DMS53 treated with DMSO at 0.1 percent for 48 hours (cell line): Measurements from ENCODE around the gene ONECUT2.

Experiments
- DNase-seq: peaks from one replicate; lab custom pipeline; 2025; ENCODE audit not compliant: unreplicated experiment; lab: John Stamatoyannopoulos, UW

Gene ONECUT2

GRCh38 chr18:57431002-57431382, 4.2 kb upstream of the ONECUT2 start:
- DNase-seq = peak; percentile 42

- no peak for DNase-seq
Observed at GRCh38 chr18:57431467-57432080, 3.6 kb upstream of the ONECUT2 start.

DNA sequence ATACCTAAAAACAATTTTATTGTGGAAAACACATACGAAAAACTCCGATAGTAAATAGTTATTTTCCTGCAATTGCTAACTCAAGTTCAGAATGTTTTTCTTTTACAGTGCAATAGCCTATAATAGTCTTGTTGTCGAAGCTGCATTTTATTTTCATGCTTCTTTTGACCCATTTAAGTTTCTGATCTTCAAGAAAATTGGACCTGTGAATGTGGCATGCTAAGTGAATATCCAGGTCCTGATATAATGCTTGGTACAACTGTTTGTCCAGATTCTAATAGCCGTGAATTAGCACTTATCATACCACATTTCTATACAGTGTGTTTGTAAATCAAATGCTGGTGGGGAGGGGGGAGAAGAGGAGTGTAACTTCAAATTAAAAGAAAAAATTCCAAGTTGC, 3.0 kb upstream of the ONECUT2 start:
- DNase-seq = no peak

DNA sequence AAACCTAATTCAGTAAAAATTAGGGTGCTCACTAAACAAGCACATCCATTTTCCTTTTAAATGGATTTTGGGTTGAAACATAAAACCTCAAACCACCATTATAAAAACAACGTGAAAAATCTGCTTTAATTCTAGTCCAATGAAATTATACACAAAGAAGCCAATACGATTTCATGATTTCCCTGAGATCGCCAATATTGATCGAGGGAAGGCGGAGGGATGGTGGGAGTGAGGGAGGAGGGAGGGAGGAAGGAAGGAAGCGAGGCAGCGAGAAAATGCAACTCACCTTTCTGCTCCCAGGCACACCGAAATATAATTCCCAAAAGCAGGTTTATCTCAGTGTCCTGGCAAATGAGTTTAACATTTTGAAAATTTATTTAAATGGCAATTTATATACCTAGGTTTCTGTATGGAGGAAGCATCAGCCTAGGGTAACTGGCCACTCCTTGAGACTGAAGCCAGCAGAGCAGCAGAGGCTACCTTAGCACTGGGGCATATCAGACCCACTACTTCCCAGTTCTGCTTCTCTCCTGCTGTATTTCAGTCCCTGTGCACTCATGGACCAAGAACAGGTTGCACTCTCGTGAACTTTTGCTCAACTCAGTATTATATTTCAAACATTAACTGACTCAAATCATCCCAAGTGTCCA, 2.3 kb upstream of the ONECUT2 start:
- no peak for DNase-seq

DNA sequence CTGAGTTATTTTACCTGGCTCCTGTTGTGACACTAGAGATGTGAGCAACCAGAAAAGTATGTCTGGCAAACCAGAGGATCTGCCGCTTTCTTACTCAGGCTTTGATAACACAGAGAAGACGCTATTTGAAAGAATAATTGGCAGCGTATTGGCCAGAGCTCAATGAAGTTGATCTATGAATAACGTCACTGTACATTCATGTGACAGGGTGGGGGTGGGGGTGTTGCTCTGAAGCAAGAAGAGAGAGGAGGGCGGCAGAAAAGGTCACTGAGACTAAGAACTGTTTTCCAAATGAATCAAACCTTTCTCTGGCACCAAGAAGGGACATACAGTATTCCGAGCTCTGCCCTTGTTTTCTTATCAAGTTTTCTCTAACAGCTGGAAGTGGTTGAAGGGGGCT, 1.7 kb upstream of the ONECUT2 start:
- DNase-seq = no peak

DNA sequence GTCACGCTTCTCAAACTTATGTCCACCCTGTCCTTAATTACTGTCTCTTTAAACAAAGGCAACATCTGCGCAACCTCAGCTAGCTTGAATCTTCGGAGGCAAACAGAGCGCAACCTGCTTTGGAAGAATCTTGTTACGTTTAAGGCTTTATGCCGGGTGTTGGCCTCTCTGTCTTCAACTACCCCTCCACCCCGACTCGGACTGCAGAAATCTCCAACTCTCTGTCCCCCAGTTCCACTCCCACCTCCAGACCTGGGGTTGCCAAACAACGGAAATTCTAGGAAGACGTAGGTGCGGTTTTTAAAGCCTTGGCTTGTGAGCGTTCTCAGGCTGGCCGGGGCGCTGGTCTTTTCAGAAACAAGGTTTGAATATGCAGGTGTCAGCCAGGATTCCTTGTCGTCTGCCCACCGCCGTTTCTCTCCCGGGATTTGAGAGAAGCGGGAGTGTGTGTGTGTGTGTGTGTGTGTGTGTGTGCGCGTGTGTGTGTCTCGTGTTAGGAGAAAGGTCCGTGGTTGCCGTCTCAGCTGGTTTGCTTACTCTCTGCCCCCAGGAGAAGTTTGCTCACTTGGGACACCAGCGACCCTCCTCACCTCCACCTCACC, 1.1 kb upstream of the ONECUT2 start:
- DNase-seq = no peak

DNA sequence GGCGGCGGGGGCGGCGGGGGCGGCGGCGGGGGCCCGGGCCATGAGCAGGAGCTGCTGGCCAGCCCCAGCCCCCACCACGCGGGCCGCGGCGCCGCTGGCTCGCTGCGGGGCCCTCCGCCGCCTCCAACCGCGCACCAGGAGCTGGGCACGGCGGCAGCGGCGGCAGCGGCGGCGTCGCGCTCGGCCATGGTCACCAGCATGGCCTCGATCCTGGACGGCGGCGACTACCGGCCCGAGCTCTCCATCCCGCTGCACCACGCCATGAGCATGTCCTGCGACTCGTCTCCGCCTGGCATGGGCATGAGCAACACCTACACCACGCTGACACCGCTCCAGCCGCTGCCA, 644 bp downstream of the ONECUT2 start:
- no peak for DNase-seq

GRCh38 chr18:57436191-57436964, 1.2 kb downstream of the ONECUT2 start:
- DNase-seq = peak; percentile 38

GRCh38 chr18:57436965-57437333, 1.8 kb downstream of the ONECUT2 start:
- peak; percentile 41 for DNase-seq

DNA sequence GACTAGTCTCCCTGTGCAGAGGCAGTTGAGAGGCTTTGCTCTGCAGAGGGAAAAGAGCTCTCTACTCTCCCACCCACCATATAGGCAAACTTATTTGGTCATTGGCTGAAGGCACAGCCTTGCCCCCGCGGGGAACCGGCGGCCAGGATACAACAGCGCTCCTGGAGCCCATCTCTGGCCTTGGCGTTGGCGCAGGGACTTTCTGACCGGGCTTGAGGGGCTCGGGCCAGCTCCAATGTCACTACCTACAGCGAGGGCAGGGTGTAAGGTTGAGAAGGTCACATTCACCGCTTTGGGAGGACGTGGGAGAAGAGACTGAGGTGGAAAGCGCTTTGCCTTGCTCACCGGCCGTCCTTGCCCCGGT, 2.2 kb downstream of the ONECUT2 start:
- no peak for DNase-seq

GRCh38 chr18:57437766-57438671, 2.8 kb downstream of the ONECUT2 start:
- DNase-seq = peak; percentile 86

GRCh38 chr18:57438743-57439608, 3.8 kb downstream of the ONECUT2 start:
- peak; percentile 43 for DNase-seq

GRCh38 chr18:57439609-57439968, 4.4 kb downstream of the ONECUT2 start:
- no peak for DNase-seq

GRCh38 chr18:57439985-57440330, 4.8 kb downstream of the ONECUT2 start:
- DNase-seq = no peak

DNA sequence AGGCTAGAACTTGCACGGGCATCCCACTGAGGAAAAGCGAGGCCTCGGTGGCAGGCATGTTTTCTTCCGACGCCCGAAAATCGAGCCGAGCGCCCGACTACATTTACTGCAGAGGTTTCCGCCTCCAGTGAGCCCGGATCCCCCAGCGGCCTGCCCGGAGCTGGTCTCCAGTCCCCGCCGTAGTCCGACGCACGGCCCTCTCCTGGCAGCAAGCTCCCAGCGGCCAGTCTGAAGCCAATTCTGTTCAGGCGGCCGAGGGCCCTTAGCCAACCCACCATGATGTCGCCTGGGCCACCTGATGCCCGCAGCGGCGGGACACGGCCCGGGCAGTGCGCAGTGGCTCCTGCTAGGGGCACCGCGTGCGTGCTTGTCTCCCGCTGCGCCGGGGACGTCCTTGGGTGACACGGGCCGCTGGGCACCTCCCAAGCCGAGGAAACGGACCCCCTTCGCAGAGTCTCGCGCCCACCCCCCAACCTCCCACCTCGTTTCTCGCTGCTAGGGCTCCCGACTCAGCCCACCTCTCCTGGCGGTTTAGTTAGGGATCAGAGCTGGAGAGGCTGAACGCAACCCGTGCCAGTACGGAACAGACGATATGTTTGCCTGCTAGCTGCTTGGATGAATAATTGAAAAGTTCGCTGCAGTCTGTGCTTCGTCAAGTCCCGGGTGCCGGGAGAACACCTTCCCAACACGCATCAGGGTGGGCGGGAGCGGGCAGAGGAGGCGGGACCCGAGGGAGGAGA, 5.3 kb downstream of the ONECUT2 start:
- DNase-seq = no peak

DNA sequence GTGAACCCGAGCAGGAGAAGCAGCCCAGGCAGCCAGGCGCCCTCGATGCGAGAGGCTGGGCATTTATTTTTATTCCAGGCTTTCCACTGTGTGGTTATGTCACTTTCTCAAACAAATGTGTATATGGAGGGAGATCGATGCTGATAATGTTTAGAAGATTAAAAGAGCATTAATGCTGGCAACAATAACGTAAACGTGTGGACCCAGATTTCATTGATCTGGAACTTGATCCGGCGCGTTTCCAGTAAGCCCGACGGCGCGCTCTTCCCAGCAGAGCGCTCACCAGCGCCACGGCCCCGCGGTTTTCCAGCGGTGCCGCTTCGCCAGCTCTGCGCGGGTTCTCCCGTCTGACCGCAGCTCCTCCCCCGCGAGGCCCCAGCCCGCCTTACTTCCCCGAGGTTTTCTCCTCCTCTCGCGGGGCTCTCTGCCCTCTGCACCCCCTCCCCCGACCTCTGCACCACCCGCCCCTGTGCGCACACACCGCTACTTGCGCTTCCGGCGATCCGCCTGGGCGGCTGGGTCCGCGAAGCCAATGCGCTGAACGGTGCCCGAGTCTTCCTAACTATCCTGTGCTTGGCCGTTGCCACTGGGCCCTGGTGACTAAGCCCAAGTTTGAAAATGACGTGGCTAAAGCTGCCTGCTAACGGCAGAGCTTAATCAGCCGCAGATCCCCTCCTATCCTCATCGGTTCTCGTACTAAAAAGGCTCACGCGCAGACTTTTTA, 6.1 kb downstream of the ONECUT2 start:
- DNase-seq = peak; percentile 37

GRCh38 chr18:57443247-57443646, 8.1 kb downstream of the ONECUT2 start:
- DNase-seq = no peak

GRCh38 chr18:57443702-57444101, 8.5 kb downstream of the ONECUT2 start:
- no peak for DNase-seq

- DNase-seq = no peak
Observed at GRCh38 chr18:57444301-57444759, 9.2 kb downstream of the ONECUT2 start.
